ENCODE data around the gene RNF150.

Gene RNF150

DNA sequence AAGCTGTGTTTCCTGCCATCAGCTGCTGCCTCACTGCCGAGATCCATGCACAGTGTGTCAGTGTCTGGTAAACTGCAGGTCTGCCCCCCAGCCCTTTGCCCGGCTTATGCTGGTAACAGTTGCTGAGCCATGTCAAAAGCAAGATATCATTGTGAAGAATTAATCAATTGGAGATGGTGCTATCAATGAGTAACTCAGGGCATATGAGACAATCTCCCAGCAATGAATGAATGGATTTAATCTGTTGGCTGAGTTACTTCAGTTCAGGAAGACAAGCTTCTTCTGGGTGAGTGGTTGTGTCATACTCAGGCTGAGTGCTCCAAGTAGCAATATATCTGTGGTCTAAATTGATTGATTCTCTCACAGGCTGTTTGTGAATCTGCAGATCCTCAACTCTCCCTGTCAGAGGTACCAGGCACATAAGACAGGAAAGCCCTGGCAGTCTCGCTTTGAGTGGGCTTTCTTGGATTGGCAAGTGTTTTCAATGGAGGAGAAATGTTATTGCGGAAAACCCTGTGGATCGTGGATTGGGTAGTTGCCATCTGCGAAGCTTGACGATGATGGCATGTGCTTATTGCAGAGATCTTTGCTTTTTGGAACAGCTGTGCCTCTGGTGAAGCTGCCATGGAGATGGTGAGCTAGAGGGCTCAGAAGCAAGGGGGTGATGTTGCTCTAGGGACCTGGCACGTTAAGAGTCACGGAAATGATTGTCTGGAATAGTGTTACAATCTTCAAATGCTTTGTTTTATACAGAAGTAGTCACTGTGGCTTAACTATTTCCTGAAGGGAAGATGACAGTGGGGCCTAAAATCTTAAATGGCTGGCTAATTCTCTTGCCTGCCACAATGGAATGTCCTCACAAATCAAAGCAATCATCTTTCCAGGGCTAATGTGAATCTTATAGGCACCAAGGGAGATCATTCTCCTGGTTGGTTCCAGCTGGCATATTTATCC is 229.5 kb downstream of the RNF150 start:
- no peak for DNase-seq

DNA sequence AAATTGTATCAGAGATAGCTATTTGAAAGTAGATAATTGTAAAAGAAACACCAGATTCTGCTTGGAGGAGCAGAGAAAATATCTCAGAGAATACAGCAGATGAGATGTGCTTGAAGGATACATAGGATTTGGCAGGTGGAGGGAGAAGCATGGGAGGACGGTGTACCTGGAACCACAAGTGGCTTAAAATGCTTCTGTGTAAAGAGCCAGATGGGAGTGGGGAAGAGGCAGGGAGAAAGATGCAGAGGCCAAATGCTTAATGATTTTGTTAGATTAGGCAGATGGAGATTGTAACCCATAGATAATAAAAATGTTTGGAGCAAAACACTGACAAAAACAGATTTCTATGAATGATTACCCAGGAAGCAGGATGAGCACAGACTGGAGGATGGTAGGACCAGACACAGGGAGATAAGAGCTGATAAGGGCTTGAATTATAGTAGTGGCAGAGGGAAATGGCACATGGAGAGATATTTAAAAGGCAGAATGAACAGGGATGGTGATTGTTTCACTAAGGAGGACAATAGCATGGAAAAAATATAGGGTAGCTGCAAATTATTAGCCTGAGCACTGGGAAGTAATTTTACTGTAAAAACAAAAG is 231.4 kb downstream of the RNF150 start:
- DNase-seq = no peak

- DNase-seq = no peak
These were observed 239.3 kb downstream of the RNF150 start for GRCh38 chr4:140893939-140894338.

GRCh38 chr4:140888054-140888453 is 245.2 kb downstream of the RNF150 start:
- no peak for DNase-seq

DNA sequence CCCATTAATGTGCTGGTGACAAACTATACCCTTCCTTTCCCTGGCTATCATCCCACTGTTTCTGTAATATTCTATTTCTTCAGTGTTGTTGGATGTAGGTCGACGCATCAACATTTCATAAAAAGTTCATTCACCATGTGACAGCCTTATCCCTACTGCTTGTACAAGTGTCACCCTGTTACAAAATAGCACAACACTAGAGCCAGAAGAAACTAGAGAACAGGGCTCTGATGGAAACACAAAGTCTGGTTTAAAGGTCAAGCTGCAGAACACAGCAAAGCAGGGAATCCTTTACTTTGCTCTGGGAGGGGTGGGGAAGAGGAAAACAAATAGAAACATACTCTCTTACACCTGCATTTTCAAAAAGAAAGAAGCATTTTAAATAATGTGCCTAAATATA is 245.8 kb downstream of the RNF150 start:
- no peak for DNase-seq

GRCh38 chr4:140884431-140885058 is 248.7 kb downstream of the RNF150 start:
- DNase-seq = no peak

- DNase-seq = no peak
These were observed 255.5 kb downstream of the RNF150 start for GRCh38 chr4:140877781-140878180.

GRCh38 chr4:140876615-140877364 is 256.5 kb downstream of the RNF150 start:
- no peak for DNase-seq

- no peak for DNase-seq
These were observed 257.4 kb downstream of the RNF150 start for GRCh38 chr4:140875746-140876452.

- DNase-seq = no peak
These were observed 259.2 kb downstream of the RNF150 start for GRCh38 chr4:140874056-140874455.

DNA sequence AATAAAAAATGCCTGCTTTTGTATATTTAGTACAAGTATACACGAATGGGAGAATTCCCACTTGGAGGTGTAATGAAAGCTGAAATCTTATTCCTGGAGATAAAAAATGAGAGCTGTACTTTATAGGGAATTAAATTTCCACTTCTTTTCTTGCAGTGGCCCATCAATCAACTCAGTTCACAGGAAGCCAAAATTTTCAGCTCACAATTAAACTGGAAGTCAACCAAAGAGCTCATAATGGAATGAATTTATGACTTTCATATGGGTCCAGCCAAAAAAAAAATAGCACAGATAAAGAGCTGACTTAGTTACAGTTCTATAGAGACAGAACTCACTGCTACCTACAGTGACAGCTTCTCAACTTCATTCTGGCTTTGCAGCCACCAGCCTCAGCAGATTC is 261.9 kb downstream of the RNF150 start:
- no peak for DNase-seq

DNA sequence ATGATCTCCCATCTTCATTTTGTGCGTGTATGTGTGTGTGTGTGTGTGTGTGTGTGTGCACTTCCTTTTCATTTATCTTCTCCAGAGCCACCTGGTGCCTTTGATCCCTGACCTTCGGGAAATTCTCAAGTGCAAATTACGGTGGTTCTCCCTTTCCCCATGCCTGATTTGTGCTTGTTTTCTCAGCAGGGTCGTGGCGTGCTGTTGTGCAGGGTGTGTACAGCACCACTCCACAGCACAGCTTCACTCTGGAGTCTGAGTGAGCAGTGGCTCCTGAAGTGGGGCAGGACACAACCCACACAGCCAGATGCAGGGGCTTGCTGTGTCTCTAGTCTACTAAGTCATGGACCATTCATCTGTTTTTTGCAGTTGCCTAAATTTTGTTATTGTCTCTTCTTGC is 262.8 kb downstream of the RNF150 start:
- no peak for DNase-seq

- DNase-seq = no peak
These were observed 263.8 kb downstream of the RNF150 start for GRCh38 chr4:140869446-140869845.

DNA sequence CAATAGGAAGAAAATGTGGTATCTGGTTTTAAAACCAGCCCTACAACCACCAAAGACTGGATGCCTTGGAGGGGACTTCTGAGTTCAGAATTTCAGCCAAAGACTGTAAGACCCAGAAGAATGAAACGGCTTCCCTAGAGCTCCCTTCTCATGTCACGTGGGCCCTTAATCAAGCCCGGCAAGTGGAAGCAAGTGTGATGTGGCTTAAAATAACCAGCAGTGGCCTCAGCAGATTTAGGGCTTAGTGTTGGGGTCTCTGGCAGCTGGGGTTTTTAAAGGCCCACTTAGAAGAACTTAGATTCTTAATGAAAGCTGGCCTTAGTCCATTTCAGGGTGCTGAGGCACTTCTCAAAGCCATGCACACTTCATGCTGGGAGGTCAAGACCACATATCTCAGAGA is 265.9 kb downstream of the RNF150 start:
- DNase-seq = no peak

DNA sequence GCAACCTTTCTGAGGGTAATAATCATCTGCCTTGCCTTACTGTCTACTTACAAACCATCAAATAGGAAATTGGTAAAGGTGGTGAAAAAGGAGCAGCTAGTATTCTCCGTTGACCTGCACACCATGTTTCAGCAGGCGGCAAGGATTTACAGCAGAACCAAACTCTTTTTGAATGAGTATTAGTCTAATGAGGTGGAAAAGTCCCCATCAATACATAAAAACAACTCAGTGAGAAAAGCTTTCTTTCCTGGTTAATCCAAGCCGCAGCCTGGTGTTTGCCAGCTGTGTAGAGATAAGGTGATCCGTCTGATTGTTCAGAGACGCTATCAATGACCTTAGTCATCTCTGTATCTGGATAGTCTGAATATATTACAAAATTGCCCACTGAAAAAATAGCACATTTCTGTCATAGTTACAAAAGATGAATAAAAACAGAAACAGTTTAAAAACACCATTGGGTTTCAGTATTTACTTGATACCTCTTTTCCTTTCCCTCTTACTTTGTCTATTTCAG is 266.7 kb downstream of the RNF150 start:
- no peak for DNase-seq

DNA sequence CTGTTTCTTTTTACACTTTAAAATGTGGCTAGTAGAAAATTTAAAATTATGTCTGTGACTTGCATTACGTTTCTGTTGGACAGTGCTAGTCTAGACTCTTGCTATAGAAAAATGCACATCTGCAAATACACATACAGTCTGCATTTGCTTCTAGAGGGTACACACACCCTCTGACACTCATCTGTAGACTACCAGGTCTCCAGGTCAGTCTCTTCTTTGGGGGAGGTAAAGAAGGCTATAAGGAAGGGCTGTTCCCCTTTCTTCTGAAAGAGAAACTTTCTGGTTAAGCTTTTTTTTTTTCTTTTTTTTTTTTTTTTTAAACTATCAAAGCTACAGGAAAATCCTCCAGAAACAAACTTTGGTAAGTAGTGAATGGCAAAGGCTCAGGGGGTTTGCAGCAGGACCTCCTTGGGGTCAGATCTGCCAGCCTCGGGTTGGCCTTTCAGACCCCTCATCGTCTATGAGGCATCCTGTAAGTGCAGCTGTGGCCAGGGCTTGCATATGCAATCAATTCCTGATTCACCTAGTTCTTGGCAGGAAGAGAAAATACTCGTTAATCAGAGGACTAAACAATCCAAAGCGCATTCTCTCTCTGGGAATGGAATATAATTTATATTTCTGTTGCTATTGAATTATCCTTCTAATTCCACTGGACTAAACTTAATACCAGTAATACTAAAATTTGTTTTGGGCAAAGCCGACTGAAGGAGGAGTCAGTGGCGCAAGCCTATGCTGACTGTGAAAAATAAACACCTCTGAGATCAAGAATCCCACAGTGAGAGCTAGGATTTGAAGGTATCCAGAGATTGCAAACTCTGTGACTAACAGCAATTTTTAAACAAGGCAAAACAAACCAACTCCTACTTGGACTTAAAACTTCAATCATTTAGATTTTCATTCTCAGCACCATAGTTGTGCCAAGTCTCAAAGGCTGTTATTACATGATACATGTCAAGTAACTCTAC is 267.7 kb downstream of the RNF150 start:
- no peak for DNase-seq

DNA sequence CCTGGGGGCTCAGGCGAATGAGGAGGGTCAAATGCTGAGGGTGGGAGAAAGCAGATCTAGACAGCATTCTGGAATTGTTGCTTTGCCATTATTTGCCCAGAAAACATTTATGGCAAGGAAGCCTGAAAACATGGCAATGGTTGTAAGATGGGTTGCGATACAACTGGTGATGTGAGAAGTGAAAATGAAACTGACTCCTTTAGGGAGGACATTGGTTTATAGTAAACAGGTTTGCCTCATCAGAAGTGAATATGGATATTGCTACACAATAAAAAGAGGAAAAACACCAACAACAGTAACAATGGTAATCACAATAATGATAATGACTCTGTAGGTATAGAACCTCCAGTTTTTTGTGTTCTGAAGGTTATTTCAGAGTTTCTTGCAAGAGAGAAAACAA is 270.1 kb downstream of the RNF150 start:
- no peak for DNase-seq

GRCh38 chr4:140862177-140862442 is 271.2 kb downstream of the RNF150 start:
- no peak for DNase-seq

- peak; percentile 15 for DNase-seq
These were observed 271.7 kb downstream of the RNF150 start for GRCh38 chr4:140861359-140862176.

GRCh38 chr4:140858897-140859296 is 274.4 kb downstream of the RNF150 start:
- DNase-seq = no peak

All from activated naive CD4-positive, alpha-beta T cell treated with Interleukin-2 at 50 U/mL for 16 hours (primary cell).